Stomach (tissue), 9 donors: ENCODE data around the gene RBSN. TPM values are rescaled to one million over a fixed set of nuclear protein-coding genes. Genes with fewer than 3 reads are reported as not detected.
A peak's percentile ranks its signal among the peaks of the same experiment; 100 is the strongest.

Source experiments
- DNase-seq, 2 donors: peaks; one replicate each; pipeline versions ENCODE4 v3.0.0 to v3.0.0-alpha.2; 2013 to 2019
- H3K27ac ChIP-seq, 5 donors: fragments of 200-600 bp in 4 of 5; sonication (generic) in 4 of 5; one replicate each; pipeline ENCODE4 v1.5.1; 2013 to 2019; ENCODE audit warnings: mild to moderate bottlenecking in 1 of 5, moderate library complexity in 1 of 5
- H3K27me3 ChIP-seq, 3 donors: fragments of 200-600 bp; sonication (generic); one replicate each; pipeline ENCODE4 v1.5.1; 2017 to 2019; ENCODE audit warnings: mixed run types in 1 of 3
- H3K36me3 ChIP-seq, 4 donors: fragments of 200-600 bp; sonication (generic); 1 replicate in 3 of 4; 2 replicates in 1 of 4; pipeline ENCODE4 v1.5.1; 2016 to 2019
- H3K4me1 ChIP-seq, 4 donors: fragments of 200-600 bp; sonication (generic); one replicate each; pipeline ENCODE4 v1.5.1; 2016 to 2019
- H3K4me3 ChIP-seq, 4 donors: fragments of 200-600 bp; sonication (generic) in 3 of 4; one replicate each; pipeline ENCODE4 v1.5.1; 2016 to 2019; ENCODE audit warnings: mild to moderate bottlenecking in 1 of 4
- H3K9me3 ChIP-seq, 4 donors: fragments of 200-600 bp; sonication (generic); one replicate each; pipeline ENCODE4 v1.5.1; 2016 to 2019
- CTCF ChIP-seq, 7 experiments: fragments of 450-650 bp in 4 of 7; fragments of 200-600 bp in 3 of 7; sonication (generic) in 3 of 7; IDR thresholded peaks; one replicate each; pipeline ENCODE4 v1.5.1; 2016 to 2019; ENCODE audit warnings: antibody characterized with exemption in 7 of 7, control low read depth in 2 of 7, mild to moderate bottlenecking in 1 of 7
- EP300 ChIP-seq: sonication (generic); formaldehyde crosslinking; IDR thresholded peaks from one replicate; pipeline ENCODE4 v1.6.1; 2017; ENCODE audit warnings: antibody characterized with exemption
- POLR2A ChIP-seq, 4 donors: fragments of 450-650 bp; IDR thresholded peaks; one replicate each; pipeline ENCODE4 v1.6.1; 2016; ENCODE audit warnings: antibody characterized with exemption in 4 of 4, control low read depth in 2 of 4, mild to moderate bottlenecking in 1 of 4, moderate library complexity in 1 of 4
- POLR2AphosphoS5 ChIP-seq, 3 donors: sonication (generic); formaldehyde crosslinking; IDR thresholded peaks; one replicate each; pipeline ENCODE4 v1.6.1; 2016; ENCODE audit warnings: antibody characterized with exemption in 3 of 3
- WGBS, 5 donors: extraction: QIAGEN DNeasy Blood & Tissue Kit in 3 of 5; methylation state at CpG; one replicate each; pipeline versions ENCODE4 v1.1.5 to v1.1.7; 2013 to 2018; 5-methylcytosine and 5-hydroxymethylcytosine counted together
- intact Hi-C: fragments of 100-400 bp; cut with DNase I; formaldehyde crosslinking; loops from one replicate; pipeline ENCODE4 v1.15.1; 2023; ENCODE audit warnings: low total_unique reads
- polyA plus RNA-seq, 3 donors: library from polyadenylated mRNA; stranded (reverse); fragments of 200-250 nt; gene quantifications; one replicate each; pipeline ENCODE4 v1.2.3, GENCODE V29; 2013
- total RNA-seq, 5 donors: library from RNA; depleted of rRNA; stranded (reverse); fragments of >200 nt; gene quantifications; one replicate each; pipeline versions ENCODE4 v1.1.0 to v1.2.3, GENCODE V29; 2014 to 2016
- donor health status: healthy with polysubstance abuse.
- donor health status: Bipolar disorder and iron deficiency.
- donor health status: healthy.

RBSN gene
- total and polyA plus RNA-seq, 8 donors: 4.3 to 127 (median 15.8) TPM

- intact Hi-C loops: no loop called here
- no peaks in the 10 kb centered on the region for H3K9me3 ChIP-seq
- H3K27me3 ChIP-seq: no peaks in the 10 kb centered on the region
- 74 to 81% (median 77%) methylated on average over 16 of the region's 16 CpGs for WGBS, 5 donors
- H3K36me3 ChIP-seq: no peaks in the 10 kb centered on the region
- no peak overlapping the region for H3K27ac ChIP-seq
- H3K4me3 ChIP-seq: no peak overlapping the region
- DNase-seq: no peak
- H3K4me1 ChIP-seq: peaks cover 6 to 18% (median 17%) of the 10 kb centered on the region in 4 donors
- TF ChIP-seq EP300 (no peak), CTCF (IDR thresholded peaks at IDR 0.05) (no peak), POLR2AphosphoS5 (IDR thresholded peaks at IDR 0.05) (no peak), POLR2A (IDR thresholded peaks at IDR 0.05) (no peak)
Measured at GRCh38 chr3:15107075-15107947, 8.4 kb upstream of the RBSN start.

GRCh38 chr3:15102836-15103235 is 3.9 kb upstream of the RBSN start:
- intact Hi-C loops: no loop called here
- H3K4me1 ChIP-seq: peaks cover 16 to 39% (median 34%) of the 10 kb centered on the region in 4 donors
- H3K4me3 ChIP-seq: no peak overlapping the region
- TF ChIP-seq EP300 (no peak), CTCF (IDR thresholded peaks at IDR 0.05) (peak in 1 of 7 experiments; percentile 5)
- peak overlapping the region; percentile 4 to 75 (median 53) for H3K27ac ChIP-seq
- 39 to 54% (median 46%) methylated on average over 3 of the region's 3 CpGs for WGBS, 5 donors
- H3K27me3 ChIP-seq: no peaks in the 10 kb centered on the region
- DNase-seq: peak in 1 of 2 donors; percentile 50
- no peaks in the 10 kb centered on the region for H3K36me3 ChIP-seq
- H3K9me3 ChIP-seq: no peaks in the 10 kb centered on the region

- Histone ChIP-seq H3K4me3 (no peak overlapping the region), H3K4me1 (peaks cover 16 to 43% (median 38%) of the 10 kb centered on the region in 4 donors), H3K27ac (peak overlapping the region; percentile 53 to 75 (median 60)), H3K27me3 (no peaks in the 10 kb centered on the region), H3K36me3 (no peaks in the 10 kb centered on the region), H3K9me3 (no peaks in the 10 kb centered on the region)
- peak in 1 of 2 donors; percentile 89 for DNase-seq
- 8 to 33% (median 19%) methylated on average over 4 of the region's 4 CpGs for WGBS, 5 donors
- peak; percentile 65 for TF ChIP-seq EP300
- no peak for TF ChIP-seq POLR2A (IDR thresholded peaks at IDR 0.05)
- TF ChIP-seq POLR2AphosphoS5 (IDR thresholded peaks at IDR 0.05): peak; percentile 44 to 68 (median 48)
- TF ChIP-seq CTCF (IDR thresholded peaks at IDR 0.05): no peak
- intact Hi-C loops: no loop called here
Measured at GRCh38 chr3:15102256-15102655, 3.3 kb upstream of the RBSN start.

GRCh38 chr3:15099364-15100098 is 583 bp upstream of the RBSN start:
- no peaks in the 10 kb centered on the region for H3K27me3 ChIP-seq
- DNase-seq: no peak
- 13 to 17% (median 15%) methylated on average over 18 to 19 of the region's 19 CpGs for WGBS, 5 donors

More at GRCh38 chr3:15099364-15100098, 583 bp upstream of the RBSN start:
- intact Hi-C loops: no loop called here
- Histone ChIP-seq H3K36me3 (peaks cover 17 to 21% (median 19%) of the 10 kb centered on the region in 4 donors), H3K27ac (peak overlapping the region; percentile 86 to 92 (median 89)), H3K4me3 (peak overlapping the region; percentile 89 to 97 (median 93)), H3K9me3 (no peaks in the 10 kb centered on the region), H3K4me1 (peaks cover 16 to 59% (median 43%) of the 10 kb centered on the region in 4 donors)
- TF ChIP-seq CTCF (IDR thresholded peaks at IDR 0.05) (no peak), POLR2AphosphoS5 (IDR thresholded peaks at IDR 0.05) (peak in 1 of 3 donors; percentile 1), EP300 (no peak), POLR2A (IDR thresholded peaks at IDR 0.05) (no peak)
